ENCODE measurements around the gene RAB25. TPM values are rescaled to one million over a fixed set of nuclear protein-coding genes. Genes with fewer than 3 reads are reported as not detected.
"Not testable (repeated sequence)": the region's sequence is repeated elsewhere in the genome, so short reads cannot be mapped to it uniquely, and the experiment has no call there.

The RAB25 gene
- total RNA-seq, 2 experiments from 2014 or later = 0.46 to 0.77 TPM

- Mint-ChIP-seq H3K4me3 (no peak overlapping the region), H3K27ac (no peak overlapping the region), H3K4me1 (peaks cover 4% of the 10 kb centered on the region), H3K27me3 (no peaks in the 10 kb centered on the region), H3K9me3 (ENCODE audit: low read depth) (no peaks in the 10 kb centered on the region), H3K36me3 (ENCODE audit: low read depth) (no peaks in the 10 kb centered on the region)
- ChIA-PET CTCF (no interaction called here), POLR2A (no interaction called here)
- ATAC-seq = no peak
- intact Hi-C loops (cut with DNase I, micrococcal nuclease) = no loop called here
- DNase-seq = no peak
Observed at GRCh38 chr1:156070548-156070947, 9.6 kb downstream of the RAB25 start.

GRCh38 chr1:156071332-156071816 is 10.4 kb downstream of the RAB25 start:
- H3K4me3 Mint-ChIP-seq; POLR2A ChIA-PET; H3K4me1 Mint-ChIP-seq; intact Hi-C loops (cut with DNase I, micrococcal nuclease); DNase-seq; H3K36me3 Mint-ChIP-seq (ENCODE audit: low read depth); H3K27ac Mint-ChIP-seq; H3K27me3 Mint-ChIP-seq; ATAC-seq; H3K9me3 Mint-ChIP-seq (ENCODE audit: low read depth): not testable (repeated sequence)
- CTCF ChIA-PET = interaction anchor here (0.6 kb wide), 1 partner anchor 122 kb away, joined by 3 read pairs; no protein-coding TSS in a partner anchor

GRCh38 chr1:156072251-156072650 is 11.3 kb downstream of the RAB25 start:
- Mint-ChIP-seq H3K36me3 (ENCODE audit: low read depth) (no peaks in the 10 kb centered on the region), H3K4me3 (no peak overlapping the region), H3K9me3 (ENCODE audit: low read depth) (no peaks in the 10 kb centered on the region), H3K27ac (no peak overlapping the region), H3K27me3 (no peaks in the 10 kb centered on the region), H3K4me1 (no peaks in the 10 kb centered on the region)
- no peak for ATAC-seq
- ChIA-PET POLR2A (no interaction called here), CTCF (no interaction called here)
- intact Hi-C loops (cut with DNase I, micrococcal nuclease) = no loop called here
- no peak for DNase-seq

GRCh38 chr1:156073110-156073687 is 12.2 kb downstream of the RAB25 start:
- Mint-ChIP-seq H3K27me3 (peaks cover 5% of the 10 kb centered on the region), H3K36me3 (ENCODE audit: low read depth) (no peaks in the 10 kb centered on the region), H3K4me1 (no peaks in the 10 kb centered on the region), H3K9me3 (ENCODE audit: low read depth) (no peaks in the 10 kb centered on the region), H3K4me3 (no peak overlapping the region), H3K27ac (no peak overlapping the region)
- CTCF ChIA-PET = interaction anchor here (0.5 to 0.9 kb wide), 3 partner anchors 53 to 67 kb away, joined by 3 to 4 read pairs (median 4); no protein-coding TSS in a partner anchor
- DNase-seq (no peak), ATAC-seq (no peak)
- intact Hi-C loops (cut with DNase I, micrococcal nuclease) = no loop called here
- POLR2A ChIA-PET = no interaction called here

- H3K27ac Mint-ChIP-seq = no peak overlapping the region
Observed at GRCh38 chr1:156073740-156074139, 12.8 kb downstream of the RAB25 start.

GRCh38 chr1:156074661-156075060 is 13.7 kb downstream of the RAB25 start:
- peaks cover 5% of the 10 kb centered on the region for H3K27me3 Mint-ChIP-seq
- ChIA-PET POLR2A (no interaction called here), CTCF (interaction anchor here (0.8 to 2.0 kb wide), 3 partner anchors 8 to 55 kb away, joined by 3 to 7 read pairs (median 3); no protein-coding TSS in a partner anchor)
- H3K9me3 Mint-ChIP-seq (ENCODE audit: low read depth) = no peaks in the 10 kb centered on the region
- H3K27ac Mint-ChIP-seq = no peak overlapping the region
- intact Hi-C loops (cut with DNase I, micrococcal nuclease) = no loop called here
- no peak for DNase-seq
- H3K36me3 Mint-ChIP-seq (ENCODE audit: low read depth) = no peaks in the 10 kb centered on the region
- H3K4me3 Mint-ChIP-seq = no peak overlapping the region
- H3K4me1 Mint-ChIP-seq = no peaks in the 10 kb centered on the region
- ATAC-seq = no peak

More at GRCh38 chr1:156073740-156074139, 12.8 kb downstream of the RAB25 start:
- ATAC-seq (no peak), DNase-seq (no peak)
- Mint-ChIP-seq H3K4me1 (no peaks in the 10 kb centered on the region), H3K4me3 (no peak overlapping the region), H3K27me3 (peaks cover 5% of the 10 kb centered on the region), H3K9me3 (ENCODE audit: low read depth) (no peaks in the 10 kb centered on the region), H3K36me3 (ENCODE audit: low read depth) (no peaks in the 10 kb centered on the region)
- intact Hi-C loops (cut with DNase I, micrococcal nuclease) = no loop called here
- POLR2A ChIA-PET = no interaction called here
- CTCF ChIA-PET = interaction anchor here (0.5 to 0.9 kb wide), 3 partner anchors 52 to 67 kb away, joined by 3 to 4 read pairs (median 4); no protein-coding TSS in a partner anchor

GRCh38 chr1:156075162-156075561 is 14.2 kb downstream of the RAB25 start:
- ATAC-seq (no peak), DNase-seq (no peak)
- Mint-ChIP-seq H3K9me3 (ENCODE audit: low read depth) (no peaks in the 10 kb centered on the region), H3K36me3 (ENCODE audit: low read depth) (no peaks in the 10 kb centered on the region), H3K4me1 (no peaks in the 10 kb centered on the region), H3K27me3 (peaks cover 5% of the 10 kb centered on the region), H3K4me3 (no peak overlapping the region), H3K27ac (no peak overlapping the region)
- CTCF ChIA-PET = interaction anchor here (0.8 to 2.0 kb wide), 3 partner anchors 9 to 54 kb away, joined by 3 to 7 read pairs (median 3); no protein-coding TSS in a partner anchor
- intact Hi-C loops (cut with DNase I, micrococcal nuclease) = no loop called here
- POLR2A ChIA-PET = no interaction called here

- Mint-ChIP-seq H3K27me3 (peaks cover 5% of the 10 kb centered on the region), H3K9me3 (ENCODE audit: low read depth) (no peaks in the 10 kb centered on the region), H3K4me3 (no peak overlapping the region), H3K4me1 (no peaks in the 10 kb centered on the region), H3K27ac (no peak overlapping the region), H3K36me3 (ENCODE audit: low read depth) (no peaks in the 10 kb centered on the region)
- POLR2A ChIA-PET = no interaction called here
- no peak for ATAC-seq
- DNase-seq = no peak
- intact Hi-C loops (cut with DNase I, micrococcal nuclease) = no loop called here
- CTCF ChIA-PET = interaction anchor here (1.2 to 2.0 kb wide), 2 partner anchors 9 to 53 kb away, joined by 3 to 7 read pairs; no protein-coding TSS in a partner anchor
Observed at GRCh38 chr1:156075775-156076204, 14.8 kb downstream of the RAB25 start.

GRCh38 chr1:156076609-156077429 is 15.9 kb downstream of the RAB25 start:
- no peak for DNase-seq
- no peak for ATAC-seq
- ChIA-PET POLR2A (no interaction called here), CTCF (no interaction called here)
- peaks cover 5% of the 10 kb centered on the region for H3K27me3 Mint-ChIP-seq
- H3K36me3 Mint-ChIP-seq (ENCODE audit: low read depth) = no peaks in the 10 kb centered on the region
- intact Hi-C loops (cut with DNase I, micrococcal nuclease) = no loop called here
- H3K27ac Mint-ChIP-seq = no peak overlapping the region
- no peak overlapping the region for H3K4me3 Mint-ChIP-seq
- no peaks in the 10 kb centered on the region for H3K9me3 Mint-ChIP-seq (ENCODE audit: low read depth)
- no peaks in the 10 kb centered on the region for H3K4me1 Mint-ChIP-seq

GRCh38 chr1:156077430-156077760 is 16.4 kb downstream of the RAB25 start:
- Mint-ChIP-seq H3K4me1 (no peaks in the 10 kb centered on the region), H3K36me3 (ENCODE audit: low read depth) (no peaks in the 10 kb centered on the region), H3K27me3 (peaks cover 5% of the 10 kb centered on the region), H3K4me3 (no peak overlapping the region), H3K9me3 (ENCODE audit: low read depth) (no peaks in the 10 kb centered on the region), H3K27ac (no peak overlapping the region)
- intact Hi-C loops (cut with DNase I, micrococcal nuclease) = no loop called here
- POLR2A ChIA-PET = no interaction called here
- CTCF ChIA-PET = no interaction called here
- ATAC-seq (no peak), DNase-seq (no peak)

GRCh38 chr1:156078728-156079127 is 17.8 kb downstream of the RAB25 start:
- Mint-ChIP-seq H3K9me3 (ENCODE audit: low read depth) (no peaks in the 10 kb centered on the region), H3K27me3 (peaks cover 12% of the 10 kb centered on the region), H3K4me3 (no peak overlapping the region), H3K36me3 (ENCODE audit: low read depth) (no peaks in the 10 kb centered on the region), H3K27ac (no peak overlapping the region), H3K4me1 (peaks cover 5% of the 10 kb centered on the region)
- ATAC-seq (no peak), DNase-seq (no peak)
- ChIA-PET CTCF (interaction anchor here (0.6 to 1.3 kb wide), 5 partner anchors 14 to 203 kb away, joined by 3 to 4 read pairs (median 3); no protein-coding TSS in a partner anchor), POLR2A (interaction anchor here (0.6 to 0.7 kb wide), 3 partner anchors 145 to 205 kb away, joined by 3 to 7 read pairs (median 5); no protein-coding TSS in a partner anchor)
- intact Hi-C loops (cut with DNase I, micrococcal nuclease) = no loop called here

- CTCF ChIA-PET = interaction anchor here (0.7 to 1.3 kb wide), 2 partner anchors 15 to 202 kb away, joined by 3 to 4 read pairs; no protein-coding TSS in a partner anchor
- POLR2A ChIA-PET = no interaction called here
- DNase-seq (no peak), ATAC-seq (no peak)
- H3K36me3 Mint-ChIP-seq (ENCODE audit: low read depth) = no peaks in the 10 kb centered on the region
- H3K27ac Mint-ChIP-seq = no peak overlapping the region
- H3K9me3 Mint-ChIP-seq (ENCODE audit: low read depth) = no peaks in the 10 kb centered on the region
- no peak overlapping the region for H3K4me3 Mint-ChIP-seq
- peaks cover 5% of the 10 kb centered on the region for H3K4me1 Mint-ChIP-seq
- H3K27me3 Mint-ChIP-seq = peaks cover 16% of the 10 kb centered on the region
- intact Hi-C loops (cut with DNase I, micrococcal nuclease) = no loop called here
Observed at GRCh38 chr1:156079762-156080161, 18.8 kb downstream of the RAB25 start.

Data from activated CD4-positive, alpha-beta T cell treated with anti-CD3 and anti-CD28 coated beads for 36 hours (primary cell).